SK-N-SH treated with all-trans-retinoic acid at 6 μM for 48 hours (cell line): Measurements from ENCODE around the gene CMTM7.
"Not testable (repeated sequence)": the region's sequence is repeated elsewhere in the genome, so short reads cannot be mapped to it uniquely, and the experiment has no call there.

Source experiments
- ATAC-seq: fragments of 200-7000 bp; cut with Tn5 transposase; 3 replicates; pipeline ENCODE4 v1.9.1; 2020; ENCODE audit warnings: mild to moderate bottlenecking, moderate library complexity
- ARNTL ChIP-seq: fragments of 450-650 bp; formaldehyde crosslinking; IDR thresholded peaks from 2 replicates; pipeline ENCODE4 v1.5.0; 2020; ENCODE audit warnings: low read depth, mild to moderate bottlenecking, moderate library complexity, borderline replicate concordance
- BACH2 ChIP-seq: fragments of 250-450 bp; sonication (Bioruptor Pico); IDR thresholded peaks from 2 replicates; pipeline ENCODE4 v1.9.0; 2021; ENCODE audit warnings: mild to moderate bottlenecking, borderline replicate concordance
- CREB5 ChIP-seq: fragments of 250-450 bp; sonication (Bioruptor Pico); IDR thresholded peaks from 2 replicates; pipeline ENCODE4 v1.5.1; 2020; ENCODE audit warnings: low read depth, mild to moderate bottlenecking, moderate library complexity
- GLIS3 ChIP-seq: fragments of 250-450 bp; sonication (Bioruptor Pico); IDR thresholded peaks from 2 replicates; pipeline ENCODE4 v1.5.0; 2020; ENCODE audit warnings: mild to moderate bottlenecking, moderate library complexity
- OSR1 ChIP-seq: fragments of 250-450 bp; sonication (Bioruptor Pico); IDR thresholded peaks from 2 replicates; pipeline ENCODE4 v1.8.0; 2022; ENCODE audit warnings: moderate library complexity, mild to moderate bottlenecking, inconsistent platforms
- PATZ1 ChIP-seq: fragments of 250-450 bp; sonication (Bioruptor Pico); IDR thresholded peaks from 2 replicates; pipeline ENCODE4 v1.8.0; 2020; ENCODE audit warnings: mild to moderate bottlenecking, moderate library complexity, borderline replicate concordance
- POU6F1 ChIP-seq: fragments of 250-450 bp; sonication (Bioruptor Pico); IDR thresholded peaks from 2 replicates; pipeline ENCODE4 v1.8.0; 2021; ENCODE audit warnings: low read depth, mild to moderate bottlenecking, moderate library complexity, borderline replicate concordance
- PPARA ChIP-seq: fragments of 250-450 bp; sonication (Bioruptor Pico); IDR thresholded peaks from 2 replicates; pipeline ENCODE4 v1.5.0; 2020; ENCODE audit warnings: mild to moderate bottlenecking, borderline replicate concordance
- RARB ChIP-seq: fragments of 250-450 bp; sonication (Bioruptor Pico); IDR thresholded peaks from 2 replicates; pipeline ENCODE4 v1.8.0; 2021; ENCODE audit warnings: mild to moderate bottlenecking, moderate library complexity
- SNAI2 ChIP-seq: fragments of 250-450 bp; sonication (Bioruptor Pico); IDR thresholded peaks from 2 replicates; pipeline ENCODE4 v1.5.0; 2020; ENCODE audit warnings: mild to moderate bottlenecking, moderate library complexity
- TOX ChIP-seq: fragments of 250-450 bp; sonication (Bioruptor Pico); IDR thresholded peaks from 2 replicates; pipeline ENCODE4 v1.8.0; 2021; ENCODE audit warnings: mild to moderate bottlenecking, moderate library complexity, borderline replicate concordance
- ZC3H10 ChIP-seq: fragments of 250-450 bp; sonication (Bioruptor Pico); IDR thresholded peaks from 2 replicates; pipeline ENCODE4 v1.5.1; 2021; ENCODE audit warnings: mild to moderate bottlenecking, moderate library complexity
- ZFP3 ChIP-seq: fragments of 250-450 bp; sonication (Bioruptor Pico); IDR thresholded peaks from 2 replicates; pipeline ENCODE4 v1.5.0; 2020; ENCODE audit warnings: mild to moderate bottlenecking, moderate library complexity
- ZFP30 ChIP-seq: fragments of 450-650 bp; formaldehyde crosslinking; IDR thresholded peaks from 2 replicates; pipeline ENCODE4 v1.5.0; 2022; ENCODE audit warnings: mild to moderate bottlenecking, moderate library complexity
- ZNF70 ChIP-seq: fragments of 450-650 bp; formaldehyde crosslinking; IDR thresholded peaks from 2 replicates; pipeline ENCODE4 v1.5.0; 2020; ENCODE audit warnings: mild to moderate bottlenecking, moderate library complexity
- ZNF8 ChIP-seq: fragments of 450-650 bp; formaldehyde crosslinking; IDR thresholded peaks from 2 replicates; pipeline ENCODE4 v1.5.0; 2020; ENCODE audit warnings: mild to moderate bottlenecking, moderate library complexity
- TF ChIP-seq, protein P1 (sequence below): fragments of 250-450 bp; sonication (Bioruptor Pico); IDR thresholded peaks from 2 replicates; pipeline ENCODE4 v1.5.1; 2021; ENCODE audit warnings: mild to moderate bottlenecking, moderate library complexity
- TF ChIP-seq, protein P2 (sequence below): fragments of 250-450 bp; sonication (Bioruptor Pico); IDR thresholded peaks from 2 replicates; pipeline ENCODE4 v1.5.0; 2020; ENCODE audit warnings: mild to moderate bottlenecking, moderate library complexity

Gene CMTM7

DNA sequence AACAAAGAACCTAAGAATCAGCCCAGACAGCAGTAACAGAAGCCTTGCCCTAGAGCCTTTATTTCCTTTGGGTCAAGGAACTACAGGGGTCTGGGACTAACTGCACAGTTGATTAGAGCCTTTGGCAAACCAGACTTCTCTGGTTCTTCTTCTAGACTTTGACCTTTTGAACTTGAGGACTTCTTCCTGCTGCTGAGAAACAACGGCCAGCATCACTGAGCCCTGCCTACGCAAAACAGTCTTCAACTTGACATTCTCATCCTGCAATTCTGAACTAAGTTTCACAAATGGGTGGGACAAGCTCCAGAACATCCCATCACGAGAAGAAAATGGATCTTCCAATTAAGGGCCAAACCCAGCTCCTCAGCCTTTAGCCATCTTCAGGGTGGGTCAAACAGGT is 79.6 kb downstream of the CMTM7 start (continued):
- TF ChIP-seq PATZ1 (CRISPR knock-in tag) = no peak
- no peak for TF ChIP-seq ARNTL

DNA sequence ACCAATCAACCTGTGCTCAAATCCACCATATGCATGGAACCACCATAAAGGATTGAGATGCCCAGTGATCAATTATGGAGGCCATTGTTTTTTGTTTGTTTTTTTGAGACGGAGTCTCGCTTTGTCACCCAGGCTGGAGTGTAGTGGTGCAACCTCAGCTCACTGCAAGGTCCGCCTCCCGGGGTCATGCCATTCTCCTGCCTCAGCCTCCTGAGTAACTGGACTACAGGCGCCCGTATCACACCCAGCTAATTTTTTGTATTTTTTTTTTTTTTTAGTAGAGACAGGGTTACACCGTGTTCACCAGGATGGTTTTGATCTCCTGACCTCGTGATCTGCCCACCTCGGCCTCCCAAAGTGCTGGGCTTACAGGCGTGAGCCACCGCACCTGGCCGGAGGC is 80.5 kb downstream of the CMTM7 start:
- not testable (repeated sequence) for ATAC-seq

GRCh38 chr3:32474201-32474600 is 82.5 kb downstream of the CMTM7 start:
- ATAC-seq = no peak
- TF ChIP-seq ZNF8 (CRISPR knock-in tag) (no peak), POU6F1 (no peak), BACH2 (CRISPR knock-in tag) (no peak), CREB5 (CRISPR knock-in tag) (no peak), TOX (no peak), GLIS3 (no peak), ZFP30 (no peak), ARNTL (no peak)
- TF ChIP-seq, protein P1, sequence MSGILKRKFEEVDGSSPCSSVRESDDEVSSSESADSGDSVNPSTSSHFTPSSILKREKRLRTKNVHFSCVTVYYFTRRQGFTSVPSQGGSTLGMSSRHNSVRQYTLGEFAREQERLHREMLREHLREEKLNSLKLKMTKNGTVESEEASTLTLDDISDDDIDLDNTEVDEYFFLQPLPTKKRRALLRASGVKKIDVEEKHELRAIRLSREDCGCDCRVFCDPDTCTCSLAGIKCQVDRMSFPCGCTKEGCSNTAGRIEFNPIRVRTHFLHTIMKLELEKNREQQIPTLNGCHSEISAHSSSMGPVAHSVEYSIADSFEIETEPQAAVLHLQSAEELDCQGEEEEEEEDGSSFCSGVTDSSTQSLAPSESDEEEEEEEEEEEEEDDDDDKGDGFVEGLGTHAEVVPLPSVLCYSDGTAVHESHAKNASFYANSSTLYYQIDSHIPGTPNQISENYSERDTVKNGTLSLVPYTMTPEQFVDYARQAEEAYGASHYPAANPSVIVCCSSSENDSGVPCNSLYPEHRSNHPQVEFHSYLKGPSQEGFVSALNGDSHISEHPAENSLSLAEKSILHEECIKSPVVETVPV (CRISPR knock-in tag) = no peak

GRCh38 chr3:32480604-32481003 is 89.0 kb downstream of the CMTM7 start:
- no peak for ATAC-seq
- TF ChIP-seq, protein P2, sequence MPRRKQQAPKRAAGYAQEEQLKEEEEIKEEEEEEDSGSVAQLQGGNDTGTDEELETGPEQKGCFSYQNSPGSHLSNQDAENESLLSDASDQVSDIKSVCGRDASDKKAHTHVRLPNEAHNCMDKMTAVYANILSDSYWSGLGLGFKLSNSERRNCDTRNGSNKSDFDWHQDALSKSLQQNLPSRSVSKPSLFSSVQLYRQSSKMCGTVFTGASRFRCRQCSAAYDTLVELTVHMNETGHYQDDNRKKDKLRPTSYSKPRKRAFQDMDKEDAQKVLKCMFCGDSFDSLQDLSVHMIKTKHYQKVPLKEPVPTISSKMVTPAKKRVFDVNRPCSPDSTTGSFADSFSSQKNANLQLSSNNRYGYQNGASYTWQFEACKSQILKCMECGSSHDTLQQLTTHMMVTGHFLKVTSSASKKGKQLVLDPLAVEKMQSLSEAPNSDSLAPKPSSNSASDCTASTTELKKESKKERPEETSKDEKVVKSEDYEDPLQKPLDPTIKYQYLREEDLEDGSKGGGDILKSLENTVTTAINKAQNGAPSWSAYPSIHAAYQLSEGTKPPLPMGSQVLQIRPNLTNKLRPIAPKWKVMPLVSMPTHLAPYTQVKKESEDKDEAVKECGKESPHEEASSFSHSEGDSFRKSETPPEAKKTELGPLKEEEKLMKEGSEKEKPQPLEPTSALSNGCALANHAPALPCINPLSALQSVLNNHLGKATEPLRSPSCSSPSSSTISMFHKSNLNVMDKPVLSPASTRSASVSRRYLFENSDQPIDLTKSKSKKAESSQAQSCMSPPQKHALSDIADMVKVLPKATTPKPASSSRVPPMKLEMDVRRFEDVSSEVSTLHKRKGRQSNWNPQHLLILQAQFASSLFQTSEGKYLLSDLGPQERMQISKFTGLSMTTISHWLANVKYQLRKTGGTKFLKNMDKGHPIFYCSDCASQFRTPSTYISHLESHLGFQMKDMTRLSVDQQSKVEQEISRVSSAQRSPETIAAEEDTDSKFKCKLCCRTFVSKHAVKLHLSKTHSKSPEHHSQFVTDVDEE (CRISPR knock-in tag) = no peak
- TF ChIP-seq ZFP3 = no peak
- no peak for TF ChIP-seq ZC3H10
- TF ChIP-seq GLIS3 = no peak
- no peak for TF ChIP-seq ZNF70 (CRISPR knock-in tag)
- TF ChIP-seq PATZ1 (CRISPR knock-in tag) = no peak
- no peak for TF ChIP-seq RARB (CRISPR knock-in tag)
- no peak for TF ChIP-seq SNAI2 (CRISPR knock-in tag)
- no peak for TF ChIP-seq OSR1 (CRISPR knock-in tag)
- no peak for TF ChIP-seq ZNF8 (CRISPR knock-in tag)
- no peak for TF ChIP-seq PPARA (CRISPR knock-in tag)
- TF ChIP-seq, all 23 proteins: peak for 0
